ENCODE results near the gene ARSH. TPM values are rescaled to one million over a fixed set of nuclear protein-coding genes. Genes with fewer than 3 reads are reported as not detected.

The ARSH gene
- total and polyA plus RNA-seq, 5 donors from 2014 or later: not detected

GRCh38 chrX:3076416-3076991 lies 70.2 kb downstream of the ARSH start:
- Histone ChIP-seq H3K36me3 (ENCODE audit: control insufficient read depth, insufficient read depth, low read length) (no peaks in the 10 kb centered on the region), H3K27me3 (ENCODE audit: control insufficient read depth, insufficient read depth, low read length) (no peaks in the 10 kb centered on the region), H3K4me1 (ENCODE audit: control insufficient read depth, insufficient read depth, low read length, poor library complexity, severe bottlenecking) (no peaks in the 10 kb centered on the region), H3K4me3 (ENCODE audit: low read depth, low read length) (no peak overlapping the region), H3K27ac (ENCODE audit: insufficient read depth, low read length, poor library complexity, severe bottlenecking) (no peak overlapping the region), H3K9me3 (ENCODE audit: control insufficient read depth in 2 of 2, low read length in 2 of 2) (no peaks in the 10 kb centered on the region)
- H3K4me3 Mint-ChIP-seq: no peak overlapping the region
- no peak for ATAC-seq (ENCODE audit: low read depth in 2 of 2)
- DNase-seq: no peak
- no peaks in the 10 kb centered on the region for H3K4me1 Mint-ChIP-seq
- no peak overlapping the region for H3K27ac Mint-ChIP-seq
- peaks cover 0 to 5% (median 0%) of the 10 kb centered on the region in 7 donors for H3K9me3 Mint-ChIP-seq
- no peaks in the 10 kb centered on the region for H3K36me3 Mint-ChIP-seq
- no peaks in the 10 kb centered on the region for H3K27me3 Mint-ChIP-seq

Other genes with a start within 250 kb of the ARSH start
- gene GYG2, start 177.6 kb upstream of the ARSH start, total RNA-seq: not detected
- not detected for gene GYG2, start 177.6 kb upstream of the ARSH start, polyA plus RNA-seq
- gene ARSD, start 77.2 kb upstream of the ARSH start, total RNA-seq: 1.5 TPM
- 1 to 10 TPM in 2 of 4 donors, under 1 TPM in 2; 0.67 to 1.8 (median 1.2) TPM for gene ARSD, start 77.2 kb upstream of the ARSH start, polyA plus RNA-seq
- gene ARSF, start 34.9 kb downstream of the ARSH start, total RNA-seq: not detected
- not detected for gene ARSF, start 34.9 kb downstream of the ARSH start, polyA plus RNA-seq

All from CD4-positive, CD25-positive, alpha-beta regulatory T cell (primary cell).